GDM1 (cell line): ENCODE results near the gene CHCHD1.
"Not testable (repeated sequence)": the region's sequence is repeated elsewhere in the genome, so short reads cannot be mapped to it uniquely, and the experiment has no call there.

ENCODE experiments used
- DNase-seq: peaks from one replicate; lab custom pipeline; 2025; lab: John Stamatoyannopoulos, UW

The CHCHD1 gene

GRCh38 chr10:73793456-73793855, 11.6 kb downstream of the CHCHD1 start:
- DNase-seq, result no peak

GRCh38 chr10:73795491-73795890, 13.6 kb downstream of the CHCHD1 start:
- not testable (repeated sequence) for DNase-seq

- DNase-seq, result not testable (repeated sequence)
Measured at GRCh38 chr10:73796035-73796434, 14.2 kb downstream of the CHCHD1 start.

- DNase-seq, result no peak
Measured at GRCh38 chr10:73796766-73797165, 14.9 kb downstream of the CHCHD1 start.

- DNase-seq, result no peak
Measured at GRCh38 chr10:73797324-73798025, 15.6 kb downstream of the CHCHD1 start.

- DNase-seq, result no peak
Measured at GRCh38 chr10:73798087-73798486, 16.2 kb downstream of the CHCHD1 start.

GRCh38 chr10:73798927-73799560, 17.2 kb downstream of the CHCHD1 start:
- DNase-seq, result no peak

GRCh38 chr10:73799899-73800559, 18.2 kb downstream of the CHCHD1 start:
- DNase-seq, result no peak

GRCh38 chr10:73800560-73801252, 18.9 kb downstream of the CHCHD1 start:
- DNase-seq, result no peak

- no peak for DNase-seq
Measured at GRCh38 chr10:73801253-73801590, 19.4 kb downstream of the CHCHD1 start.

GRCh38 chr10:73802276-73802991, 20.6 kb downstream of the CHCHD1 start:
- DNase-seq, result no peak

GRCh38 chr10:73803680-73804286, 21.9 kb downstream of the CHCHD1 start:
- no peak for DNase-seq

- no peak for DNase-seq
Measured at GRCh38 chr10:73806176-73806950, 24.5 kb downstream of the CHCHD1 start.

GRCh38 chr10:73807471-73807870, 25.6 kb downstream of the CHCHD1 start:
- DNase-seq, result no peak

- DNase-seq, result no peak
Measured at GRCh38 chr10:73808021-73808815, 26.4 kb downstream of the CHCHD1 start.

- DNase-seq, result no peak
Measured at GRCh38 chr10:73809061-73809818, 27.4 kb downstream of the CHCHD1 start.

GRCh38 chr10:73810358-73810734, 28.5 kb downstream of the CHCHD1 start:
- no peak for DNase-seq

GRCh38 chr10:73810735-73811465, 29.1 kb downstream of the CHCHD1 start:
- no peak for DNase-seq

- DNase-seq, result no peak
Measured at GRCh38 chr10:73812657-73813056, 30.8 kb downstream of the CHCHD1 start.
